Ectodermal cell (in vitro differentiated cells): ENCODE data around the gene CTSH.

ENCODE experiments used
- H3K27ac ChIP-seq: 2 replicates; pipeline ENCODE4 v1.7.0; 2013; ENCODE audit warnings: mild to moderate bottlenecking, low read depth, low read length; ENCODE audit not compliant: insufficient read depth, poor library complexity, severe bottlenecking
- H3K27me3 ChIP-seq: 2 replicates; pipeline ENCODE4 v1.7.0; 2013; ENCODE audit warnings: mild to moderate bottlenecking, low read length; ENCODE audit not compliant: insufficient read depth, control insufficient read depth, poor library complexity, severe bottlenecking
- H3K36me3 ChIP-seq: one replicate; pipeline ENCODE4 v1.7.0; 2013; ENCODE audit warnings: low read length; ENCODE audit not compliant: control insufficient read depth, insufficient read depth
- H3K4me1 ChIP-seq: one replicate; pipeline ENCODE4 v1.7.0; 2013; ENCODE audit warnings: low read length; ENCODE audit not compliant: control insufficient read depth, insufficient read depth
- H3K4me3 ChIP-seq: 2 replicates; pipeline ENCODE4 v1.7.0; 2013; ENCODE audit warnings: low read depth, low read length, control low read depth; ENCODE audit not compliant: insufficient read depth
- H3K9me3 ChIP-seq: 2 replicates; pipeline ENCODE4 v1.7.0; 2013; ENCODE audit warnings: mild to moderate bottlenecking, low read length, moderate library complexity; ENCODE audit not compliant: control insufficient read depth
- WGBS, 2 experiments: methylation state at CpG; one replicate each; pipeline ENCODE4 v1.1.7; 2013; ENCODE audit warnings: missing lambda C conversion rate in 2 of 2; 5-methylcytosine and 5-hydroxymethylcytosine counted together

The CTSH gene

GRCh38 chr15:78943692-78944091, 1.2 kb downstream of the CTSH start:
- H3K27me3 ChIP-seq = peaks cover 48% of the 10 kb centered on the region
- no peaks in the 10 kb centered on the region for H3K36me3 ChIP-seq
- WGBS, 2 experiments = 83 to 86% methylated on average over 7 of the region's 7 CpGs
- H3K4me1 ChIP-seq = no peaks in the 10 kb centered on the region
- H3K27ac ChIP-seq = no peak overlapping the region
- H3K4me3 ChIP-seq = no peak overlapping the region
- H3K9me3 ChIP-seq = no peaks in the 10 kb centered on the region

- WGBS, 2 experiments = 88 to 92% methylated on average over 4 of the region's 4 CpGs
- no peak overlapping the region for H3K4me3 ChIP-seq
- no peak overlapping the region for H3K27ac ChIP-seq
Observed at GRCh38 chr15:78942741-78943140, 2.1 kb downstream of the CTSH start.

GRCh38 chr15:78938658-78939488, 6.0 kb downstream of the CTSH start:
- Histone ChIP-seq H3K27me3 (peaks cover 14% of the 10 kb centered on the region), H3K36me3 (no peaks in the 10 kb centered on the region), H3K4me3 (no peak overlapping the region), H3K27ac (no peak overlapping the region), H3K9me3 (no peaks in the 10 kb centered on the region), H3K4me1 (no peaks in the 10 kb centered on the region)
- WGBS, 2 experiments = 91 to 93% methylated on average over 6 of the region's 6 CpGs

More at GRCh38 chr15:78942741-78943140, 2.1 kb downstream of the CTSH start:
- Histone ChIP-seq H3K27me3 (peaks cover 48% of the 10 kb centered on the region), H3K36me3 (no peaks in the 10 kb centered on the region), H3K9me3 (no peaks in the 10 kb centered on the region), H3K4me1 (no peaks in the 10 kb centered on the region)

- Histone ChIP-seq H3K9me3 (no peaks in the 10 kb centered on the region), H3K27me3 (no peaks in the 10 kb centered on the region), H3K36me3 (no peaks in the 10 kb centered on the region), H3K27ac (no peak overlapping the region), H3K4me3 (no peak overlapping the region), H3K4me1 (no peaks in the 10 kb centered on the region)
- WGBS, 2 experiments = 84 to 86% methylated on average over 14 of the region's 14 CpGs
Observed at GRCh38 chr15:78937132-78937739, 7.6 kb downstream of the CTSH start.

DNA sequence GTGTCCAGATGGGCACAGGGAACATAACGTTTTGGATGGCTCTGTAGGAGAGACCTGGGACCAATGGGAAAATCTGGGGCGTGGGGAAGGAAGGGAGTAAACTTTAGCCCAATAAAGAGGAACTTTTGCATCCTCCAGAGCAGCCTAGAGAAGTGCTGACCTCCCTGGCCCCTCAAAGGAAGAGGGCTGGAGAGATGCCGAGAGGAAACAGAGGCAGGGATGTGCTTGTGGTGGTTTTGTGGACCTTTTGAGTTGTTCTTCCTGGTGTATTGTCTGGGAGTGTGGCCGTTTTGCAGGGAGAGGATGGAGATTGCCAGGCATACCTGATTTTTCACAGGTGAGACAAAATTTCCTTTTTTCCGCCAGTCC, 10.2 kb downstream of the CTSH start:
- no peaks in the 10 kb centered on the region for H3K27me3 ChIP-seq
- 89 to 91% methylated on average over 5 of the region's 5 CpGs for WGBS, 2 experiments
- H3K36me3 ChIP-seq = no peaks in the 10 kb centered on the region
- no peaks in the 10 kb centered on the region for H3K9me3 ChIP-seq
- H3K4me1 ChIP-seq = no peaks in the 10 kb centered on the region
- no peak overlapping the region for H3K4me3 ChIP-seq
- no peak overlapping the region for H3K27ac ChIP-seq

DNA sequence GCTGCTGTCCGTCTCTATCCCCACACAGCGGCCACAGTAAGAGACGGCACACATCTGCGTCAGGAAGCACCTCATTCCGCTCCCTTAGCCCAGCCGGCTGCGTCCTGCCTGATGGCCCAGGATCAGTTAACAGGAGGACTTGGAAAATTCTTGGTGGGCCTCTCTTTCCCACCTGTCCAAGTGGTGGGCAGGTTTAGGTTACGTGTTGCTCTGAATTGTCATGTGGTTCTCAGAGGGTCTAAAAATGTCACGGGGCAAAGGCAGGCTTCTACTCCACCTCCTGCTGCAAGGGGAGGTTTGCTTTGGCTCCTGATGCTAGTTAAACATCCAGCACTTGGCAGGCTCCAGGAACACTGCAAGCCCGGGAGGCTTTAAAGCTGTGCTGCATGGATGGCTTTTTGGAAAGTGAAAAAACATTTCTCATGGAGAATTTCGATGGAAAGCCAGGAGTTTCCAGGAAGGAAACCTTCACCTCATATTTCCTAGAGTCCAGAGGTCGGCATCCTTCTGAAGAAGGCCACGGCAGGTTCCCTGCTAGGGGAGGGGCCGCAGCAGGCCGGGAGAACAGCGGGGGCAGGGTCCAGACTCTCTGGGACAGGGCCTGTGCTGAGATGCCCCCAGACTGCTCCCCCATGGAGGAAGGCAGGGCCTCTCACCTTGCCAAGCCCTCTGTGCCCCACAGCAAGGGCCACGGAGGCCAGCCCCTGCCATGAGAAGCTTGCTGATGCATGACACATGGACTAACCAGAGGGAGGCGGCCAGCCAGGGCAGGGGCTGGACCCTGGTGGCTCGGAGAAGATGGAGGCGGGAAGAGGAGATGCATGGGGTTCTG, 10.8 kb downstream of the CTSH start:
- WGBS, 2 experiments = 87 to 89% methylated on average over 20 of the region's 20 CpGs
- no peaks in the 10 kb centered on the region for H3K27me3 ChIP-seq
- H3K4me1 ChIP-seq = no peaks in the 10 kb centered on the region
- H3K27ac ChIP-seq = no peak overlapping the region
- no peak overlapping the region for H3K4me3 ChIP-seq
- no peaks in the 10 kb centered on the region for H3K36me3 ChIP-seq
- no peaks in the 10 kb centered on the region for H3K9me3 ChIP-seq

DNA sequence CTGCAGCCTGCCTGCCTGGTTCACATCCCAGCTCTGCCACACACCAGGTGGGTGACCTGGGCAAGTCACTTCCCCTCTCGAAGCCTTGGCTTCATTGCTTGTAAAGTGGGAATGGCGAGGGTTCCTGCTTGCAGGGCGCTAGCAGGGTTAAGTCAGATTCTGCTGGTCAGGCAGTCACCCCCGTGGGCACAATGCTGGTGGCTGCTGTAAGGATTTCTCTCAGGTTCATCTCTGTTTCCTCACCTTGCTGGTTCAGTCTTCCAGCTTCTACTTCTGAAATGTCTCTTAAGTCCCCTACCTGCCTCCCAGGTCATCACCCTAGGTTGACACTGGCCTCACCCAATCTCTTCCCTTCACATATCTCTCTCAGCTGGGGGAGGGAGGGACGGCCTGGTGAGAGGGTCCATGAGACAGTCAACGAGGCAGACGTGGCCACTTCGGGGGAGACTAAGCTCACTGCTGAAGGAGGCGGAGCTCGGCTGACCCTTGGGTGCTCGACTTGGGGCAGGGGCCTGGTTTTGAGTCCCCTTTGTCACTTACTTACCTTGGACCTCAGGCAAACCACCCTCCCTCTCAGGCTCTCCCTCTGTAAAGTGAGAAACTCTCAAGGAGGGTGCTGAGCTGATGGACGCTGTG, 11.5 kb downstream of the CTSH start:
- H3K4me1 ChIP-seq = no peaks in the 10 kb centered on the region
- H3K4me3 ChIP-seq = no peak overlapping the region
- no peaks in the 10 kb centered on the region for H3K36me3 ChIP-seq
- no peaks in the 10 kb centered on the region for H3K9me3 ChIP-seq
- no peak overlapping the region for H3K27ac ChIP-seq
- WGBS, 2 experiments = 91 to 93% methylated on average over 12 of the region's 12 CpGs
- H3K27me3 ChIP-seq = no peaks in the 10 kb centered on the region

DNA sequence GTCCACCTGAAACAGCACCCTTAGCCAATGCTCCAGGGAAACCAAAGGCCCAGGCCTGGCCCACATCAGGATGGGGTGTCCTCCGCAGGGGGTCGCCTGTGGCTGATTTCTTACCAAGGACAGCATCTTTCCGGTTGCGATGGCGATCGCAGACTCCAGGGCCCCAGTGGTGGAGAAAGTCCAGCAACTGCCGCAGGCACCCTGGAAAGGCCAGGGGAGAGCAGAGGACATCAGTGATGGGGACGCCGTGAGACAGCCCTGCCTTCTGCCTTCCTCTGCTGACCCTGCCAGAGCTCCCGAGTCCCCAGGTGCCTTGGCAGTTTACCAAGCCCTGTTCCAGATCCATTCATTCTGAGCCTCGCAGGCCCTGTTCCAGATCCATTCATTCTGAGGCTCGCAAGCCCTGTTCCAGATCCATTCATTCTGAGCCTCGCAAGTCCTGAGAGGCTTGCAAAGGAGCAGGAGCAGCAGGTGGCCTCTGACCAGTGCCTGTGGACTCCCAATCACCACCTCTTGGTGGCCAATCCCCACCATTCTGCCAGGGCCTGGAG, 12.5 kb downstream of the CTSH start:
- no peaks in the 10 kb centered on the region for H3K36me3 ChIP-seq
- H3K4me1 ChIP-seq = no peaks in the 10 kb centered on the region
- H3K9me3 ChIP-seq = no peaks in the 10 kb centered on the region
- 94% methylated on average over 13 of the region's 13 CpGs for WGBS, 2 experiments
- H3K27ac ChIP-seq = no peak overlapping the region
- H3K4me3 ChIP-seq = no peak overlapping the region
- no peaks in the 10 kb centered on the region for H3K27me3 ChIP-seq

DNA sequence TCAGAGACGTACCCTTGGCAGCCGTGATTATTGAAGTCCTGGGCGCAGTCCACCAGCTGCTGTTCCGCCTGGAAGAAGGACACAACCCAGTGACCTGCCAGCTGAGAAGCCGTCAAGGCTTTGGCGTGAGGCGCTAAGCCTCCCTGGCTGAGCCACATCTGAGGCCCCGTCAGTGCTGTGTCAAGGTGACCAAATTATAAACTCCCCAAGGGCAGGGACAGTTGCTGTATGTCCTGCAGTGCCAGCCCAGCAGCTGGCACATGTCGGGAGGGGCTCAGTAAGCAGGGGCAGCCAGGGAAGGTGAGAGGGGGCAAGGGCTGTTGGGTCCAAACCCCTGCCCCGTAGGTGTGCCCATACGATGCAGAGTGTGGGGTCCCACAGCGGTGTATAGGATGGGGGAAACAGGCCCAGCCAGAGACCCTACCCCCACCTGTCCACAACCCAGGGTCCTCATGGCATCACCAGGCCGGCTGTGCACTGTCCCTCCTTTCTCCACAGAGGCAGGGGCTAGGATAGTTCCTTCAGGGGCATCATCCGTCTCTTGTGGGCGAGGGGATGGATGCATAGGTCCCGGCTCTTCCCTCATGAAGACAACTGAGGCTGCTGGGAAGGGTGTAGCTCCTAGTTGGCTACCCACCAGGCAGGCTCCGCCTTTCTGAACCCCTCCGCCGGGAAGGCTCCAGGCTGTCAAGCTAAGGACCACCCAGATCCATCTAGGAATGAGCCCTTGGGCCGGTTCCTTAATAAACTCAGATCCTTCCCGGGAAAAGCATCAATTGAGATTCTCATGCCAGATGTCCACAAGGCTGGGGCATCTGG, 13.2 kb downstream of the CTSH start:
- no peaks in the 10 kb centered on the region for H3K36me3 ChIP-seq
- H3K27me3 ChIP-seq = no peaks in the 10 kb centered on the region
- 93 to 95% methylated on average over 21 of the region's 21 CpGs for WGBS, 2 experiments
- H3K27ac ChIP-seq = no peak overlapping the region
- H3K9me3 ChIP-seq = no peaks in the 10 kb centered on the region
- H3K4me1 ChIP-seq = no peaks in the 10 kb centered on the region
- no peak overlapping the region for H3K4me3 ChIP-seq
